GM12864 (cell line): ENCODE data around the gene LYRM9.

ENCODE experiments used
- DNase-seq: peaks from one replicate; pipeline ENCODE4 v3.0.0-alpha.2; 2011; ENCODE audit warnings: low read depth
- H3K4me3 ChIP-seq: 2 replicates; pipeline ENCODE4 v1.5.1; 2011; ENCODE audit warnings: mild to moderate bottlenecking, low read depth, low read length, control low read depth
- TF ChIP-seq, protein P1 (sequence below): IDR thresholded peaks from 2 replicates; pipeline ENCODE4 v1.5.1; 2011; ENCODE audit warnings: low read depth, mild to moderate bottlenecking, moderate library complexity, low read length, control low read depth, inconsistent platforms; ENCODE audit errors: missing control alignments

Gene LYRM9

DNA sequence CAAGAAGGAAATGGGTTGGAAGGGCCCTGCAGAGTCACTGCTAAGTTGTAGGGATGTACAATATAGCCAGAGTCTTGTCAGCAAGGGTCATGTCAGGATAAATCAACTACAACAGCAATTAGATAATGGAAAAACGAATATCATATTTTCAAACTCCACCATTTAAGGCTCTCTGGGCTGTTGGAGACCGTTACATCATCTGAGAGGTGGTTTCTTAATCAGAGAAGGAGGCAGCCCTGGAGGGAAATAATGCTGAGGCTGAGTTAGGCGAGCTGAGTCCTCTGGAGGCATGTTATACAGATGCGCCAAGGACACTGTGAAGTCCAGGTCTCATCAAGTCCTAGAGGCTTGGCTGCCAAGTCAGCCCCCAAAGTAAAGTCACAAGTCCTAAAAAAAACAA is 30.3 kb downstream of the LYRM9 start:
- DNase-seq = no peak
- TF ChIP-seq, protein P1, sequence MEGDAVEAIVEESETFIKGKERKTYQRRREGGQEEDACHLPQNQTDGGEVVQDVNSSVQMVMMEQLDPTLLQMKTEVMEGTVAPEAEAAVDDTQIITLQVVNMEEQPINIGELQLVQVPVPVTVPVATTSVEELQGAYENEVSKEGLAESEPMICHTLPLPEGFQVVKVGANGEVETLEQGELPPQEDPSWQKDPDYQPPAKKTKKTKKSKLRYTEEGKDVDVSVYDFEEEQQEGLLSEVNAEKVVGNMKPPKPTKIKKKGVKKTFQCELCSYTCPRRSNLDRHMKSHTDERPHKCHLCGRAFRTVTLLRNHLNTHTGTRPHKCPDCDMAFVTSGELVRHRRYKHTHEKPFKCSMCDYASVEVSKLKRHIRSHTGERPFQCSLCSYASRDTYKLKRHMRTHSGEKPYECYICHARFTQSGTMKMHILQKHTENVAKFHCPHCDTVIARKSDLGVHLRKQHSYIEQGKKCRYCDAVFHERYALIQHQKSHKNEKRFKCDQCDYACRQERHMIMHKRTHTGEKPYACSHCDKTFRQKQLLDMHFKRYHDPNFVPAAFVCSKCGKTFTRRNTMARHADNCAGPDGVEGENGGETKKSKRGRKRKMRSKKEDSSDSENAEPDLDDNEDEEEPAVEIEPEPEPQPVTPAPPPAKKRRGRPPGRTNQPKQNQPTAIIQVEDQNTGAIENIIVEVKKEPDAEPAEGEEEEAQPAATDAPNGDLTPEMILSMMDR = no peak
- H3K4me3 ChIP-seq = no peak overlapping the region

DNA sequence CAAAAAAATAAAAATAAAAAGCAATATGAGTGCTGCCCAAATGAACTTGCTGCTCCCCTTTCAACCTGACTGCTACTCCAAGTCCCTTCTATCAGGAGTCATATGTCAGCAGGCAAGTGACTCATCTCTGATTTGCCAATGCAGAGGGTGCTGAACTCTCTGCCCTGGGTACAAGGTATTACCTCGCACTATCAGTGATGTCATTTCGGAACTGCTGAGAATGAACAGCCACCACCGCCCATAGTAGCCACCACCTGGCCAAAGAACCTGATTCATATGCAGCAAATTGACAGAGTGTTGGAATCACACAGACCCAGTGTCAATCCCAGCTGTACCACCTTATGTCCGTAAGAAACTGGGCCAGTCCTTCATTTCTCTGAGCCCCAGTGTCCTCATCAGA is 31.2 kb downstream of the LYRM9 start:
- no peak overlapping the region for H3K4me3 ChIP-seq
- TF ChIP-seq, protein P1 = no peak
- DNase-seq = no peak

DNA sequence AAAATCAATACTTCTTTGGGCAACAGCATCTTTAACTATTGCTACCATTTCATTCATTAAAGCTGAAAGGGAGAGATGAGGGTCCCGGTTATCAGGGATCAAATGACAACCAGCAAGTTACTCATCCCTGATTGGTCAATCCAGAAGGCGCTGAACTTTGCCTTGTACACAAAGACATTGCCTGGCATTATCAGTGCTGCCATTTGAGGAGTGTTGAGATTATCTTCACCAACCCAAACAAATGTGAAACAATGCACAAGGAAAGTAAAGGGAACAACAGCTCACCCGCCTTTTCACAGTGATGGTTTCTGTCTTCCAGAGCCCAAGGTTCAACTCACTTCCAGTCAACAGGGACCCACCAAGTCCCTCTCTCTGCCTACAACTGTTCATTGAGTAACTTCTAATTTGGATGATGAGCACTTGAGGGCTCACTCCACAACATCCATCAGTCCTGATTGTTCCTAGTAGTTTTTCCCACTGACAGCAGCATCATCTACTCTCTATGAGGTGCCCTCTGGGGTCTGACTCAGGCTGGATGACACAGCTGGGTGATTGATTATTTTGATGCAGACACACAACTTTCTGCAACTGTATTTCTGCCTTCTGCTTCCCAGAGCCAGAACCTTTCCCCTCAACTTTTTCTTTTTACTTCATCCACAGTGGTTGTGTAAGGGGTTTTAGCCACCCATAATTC is 32.0 kb downstream of the LYRM9 start:
- no peak overlapping the region for H3K4me3 ChIP-seq
- no peak for DNase-seq

DNA sequence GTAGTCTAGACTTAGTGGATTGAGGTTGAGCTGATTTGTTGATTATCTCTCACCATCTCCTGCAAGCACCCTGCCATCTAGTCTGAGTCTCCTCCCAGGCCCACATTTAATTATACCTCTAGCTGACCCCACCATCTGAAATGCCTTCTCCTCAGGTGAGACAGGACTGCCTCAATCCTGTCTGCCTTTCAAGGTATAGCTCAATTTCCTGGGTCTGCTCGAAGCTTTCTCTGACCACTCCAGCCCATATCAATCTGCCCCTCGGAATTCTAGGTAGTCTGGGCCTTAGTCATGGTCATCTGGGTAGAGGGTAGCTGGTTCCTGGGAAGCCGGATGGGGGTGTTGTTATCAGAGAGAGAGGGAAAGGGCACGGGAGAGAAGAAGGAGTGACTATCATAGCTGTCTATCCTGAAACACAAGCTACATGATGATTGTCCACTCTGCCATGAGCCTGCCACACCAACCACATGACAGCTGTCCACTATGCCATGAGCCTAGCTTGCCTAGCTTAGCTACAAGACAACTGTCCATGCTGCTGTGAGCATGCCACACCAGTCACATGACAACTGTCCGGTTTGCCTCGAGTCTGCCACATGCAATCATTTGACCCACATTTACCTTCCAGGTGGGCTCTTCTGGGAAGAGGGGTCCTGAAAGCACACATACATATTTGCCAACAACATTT is 34.4 kb downstream of the LYRM9 start:
- no peak for DNase-seq
- no peak overlapping the region for H3K4me3 ChIP-seq
- TF ChIP-seq, protein P1 = no peak

More for the DNA sequence above, 32.0 kb downstream of the LYRM9 start:
- TF ChIP-seq, protein P1 = no peak

DNA sequence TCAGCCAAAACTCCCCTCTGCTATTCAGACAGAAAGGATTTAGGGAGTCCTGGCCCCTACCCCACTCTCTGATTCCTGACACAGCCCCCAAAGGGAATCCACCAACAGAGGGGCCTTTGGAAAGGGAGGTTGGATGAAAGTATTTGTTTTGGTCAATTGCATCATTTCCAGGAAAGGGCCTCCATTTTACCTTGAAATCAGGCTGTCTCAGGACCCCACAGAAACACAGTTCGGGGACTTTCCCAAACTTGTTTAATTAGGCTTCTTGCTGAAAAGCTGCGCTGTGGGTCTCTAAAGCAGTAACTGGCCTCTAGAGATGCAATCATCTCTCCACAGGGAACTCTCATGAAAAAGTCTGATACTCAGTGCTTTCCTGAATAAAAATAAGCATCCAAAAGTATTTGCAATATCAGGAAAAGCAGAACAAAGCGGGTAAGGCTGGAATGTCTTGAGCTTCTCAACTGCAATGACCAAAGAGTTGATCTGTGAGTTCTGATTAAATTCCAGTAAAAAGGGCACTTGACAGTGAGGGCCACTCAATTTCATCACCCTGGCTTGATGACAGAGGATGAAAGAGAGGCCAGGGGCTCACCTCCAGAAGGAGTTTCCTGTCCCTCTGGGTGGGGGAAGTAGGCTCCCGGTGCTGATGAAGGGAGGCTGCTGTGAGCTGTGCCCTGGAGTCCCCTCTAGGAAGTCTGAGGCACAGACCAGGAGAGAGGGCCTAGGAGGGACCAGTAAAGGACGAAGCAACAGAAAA is 36.3 kb downstream of the LYRM9 start:
- H3K4me3 ChIP-seq = no peak overlapping the region
- no peak for DNase-seq
- TF ChIP-seq, protein P1 = no peak

DNA sequence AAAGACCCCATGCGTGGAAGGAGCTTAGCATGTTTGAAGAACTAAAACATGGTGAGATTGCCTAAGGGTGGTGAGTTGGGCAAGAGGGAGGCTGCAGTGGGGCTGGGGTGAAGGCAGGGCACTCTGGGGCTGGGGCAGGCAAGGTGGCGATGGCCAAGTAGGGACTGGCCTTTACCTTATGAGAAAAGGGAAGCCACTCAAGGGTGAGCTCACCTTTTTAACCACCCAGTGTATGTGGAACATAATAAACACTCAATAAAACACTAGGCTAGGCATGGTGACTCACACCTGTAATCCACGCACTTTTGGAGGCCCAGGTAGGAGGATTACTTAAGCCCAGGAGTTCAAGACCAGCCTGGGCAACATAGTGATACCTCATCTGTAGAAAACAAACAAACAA is 37.7 kb downstream of the LYRM9 start:
- DNase-seq = no peak
- TF ChIP-seq, protein P1 = no peak
- H3K4me3 ChIP-seq = no peak overlapping the region
